NCI-H1105 (cell line): ENCODE results near the gene IL1R1.

Source experiments
- DNase-seq: peaks from one replicate; lab custom pipeline; 2025; lab: John Stamatoyannopoulos, UW

IL1R1 gene

DNA sequence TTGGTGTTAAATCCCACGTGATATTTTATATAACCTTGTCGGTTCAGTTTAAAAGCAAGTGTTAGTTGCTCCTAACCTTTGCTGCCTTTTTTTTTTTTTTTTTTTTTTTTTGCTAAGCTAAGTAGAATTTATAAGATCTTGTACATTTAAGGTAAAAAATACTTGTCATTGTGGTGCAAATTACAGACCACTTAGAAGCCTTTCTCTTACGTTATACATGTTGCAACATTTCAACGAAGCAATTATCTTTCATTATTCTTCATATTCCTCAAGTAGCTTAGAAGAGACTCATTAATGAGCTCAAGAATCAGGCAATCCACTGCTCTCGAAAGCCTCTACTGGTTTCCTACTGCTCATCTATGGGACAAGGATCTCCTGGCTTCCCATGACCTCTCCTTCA is 29.4 kb downstream of the IL1R1 start:
- DNase-seq = no peak

DNA sequence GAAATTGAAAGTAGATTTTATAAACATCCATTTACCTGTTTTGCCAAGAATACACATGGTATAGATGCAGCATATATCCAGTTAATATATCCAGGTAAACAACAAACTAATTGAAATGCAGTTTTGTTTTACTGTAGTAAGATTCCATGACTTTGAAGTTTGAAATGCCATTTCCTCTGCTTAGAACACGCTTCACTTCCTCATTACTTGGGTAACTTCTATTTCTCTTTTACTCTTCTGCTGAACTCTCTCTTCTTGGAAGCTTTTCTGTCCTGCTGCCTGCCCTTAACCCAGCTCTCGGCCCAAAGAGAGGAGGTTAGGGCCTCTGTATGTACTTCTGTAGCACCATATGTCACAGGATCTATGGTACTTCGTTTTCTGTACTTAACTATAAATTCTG is 30.2 kb downstream of the IL1R1 start:
- DNase-seq = no peak

DNA sequence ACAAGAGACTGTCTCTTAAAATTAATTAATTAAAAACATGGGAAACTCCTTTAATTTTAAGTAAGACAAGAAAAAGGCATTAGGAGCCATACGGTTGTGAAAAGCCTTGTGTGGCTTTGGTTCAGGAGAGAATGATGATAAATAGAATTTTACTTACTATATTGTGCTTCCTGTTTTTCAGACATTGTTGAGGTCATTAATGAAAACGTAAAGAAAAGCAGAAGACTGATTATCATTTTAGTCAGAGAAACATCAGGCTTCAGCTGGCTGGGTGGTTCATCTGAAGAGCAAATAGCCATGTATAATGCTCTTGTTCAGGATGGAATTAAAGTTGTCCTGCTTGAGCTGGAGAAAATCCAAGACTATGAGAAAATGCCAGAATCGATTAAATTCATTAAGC is 33.6 kb downstream of the IL1R1 start:
- DNase-seq = no peak

DNA sequence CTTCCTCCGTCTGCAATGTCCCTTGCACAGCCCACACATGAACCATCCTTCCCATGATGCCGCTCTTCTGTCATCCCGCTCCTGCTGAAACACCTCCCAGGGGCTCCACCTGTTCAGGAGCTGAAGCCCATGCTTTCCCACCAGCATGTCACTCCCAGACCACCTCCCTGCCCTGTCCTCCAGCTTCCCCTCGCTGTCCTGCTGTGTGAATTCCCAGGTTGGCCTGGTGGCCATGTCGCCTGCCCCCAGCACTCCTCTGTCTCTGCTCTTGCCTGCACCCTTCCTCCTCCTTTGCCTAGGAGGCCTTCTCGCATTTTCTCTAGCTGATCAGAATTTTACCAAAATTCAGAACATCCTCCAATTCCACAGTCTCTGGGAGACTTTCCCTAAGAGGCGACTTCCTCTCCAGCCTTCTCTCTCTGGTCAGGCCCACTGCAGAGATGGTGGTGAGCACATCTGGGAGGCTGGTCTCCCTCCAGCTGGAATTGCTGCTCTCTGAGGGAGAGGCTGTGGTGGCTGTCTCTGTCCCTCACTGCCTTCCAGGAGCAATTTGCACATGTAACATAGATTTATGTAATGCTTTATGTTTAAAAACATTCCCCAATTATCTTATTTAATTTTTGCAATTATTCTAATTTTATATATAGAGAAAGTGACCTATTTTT is 35.4 kb downstream of the IL1R1 start:
- no peak for DNase-seq

DNA sequence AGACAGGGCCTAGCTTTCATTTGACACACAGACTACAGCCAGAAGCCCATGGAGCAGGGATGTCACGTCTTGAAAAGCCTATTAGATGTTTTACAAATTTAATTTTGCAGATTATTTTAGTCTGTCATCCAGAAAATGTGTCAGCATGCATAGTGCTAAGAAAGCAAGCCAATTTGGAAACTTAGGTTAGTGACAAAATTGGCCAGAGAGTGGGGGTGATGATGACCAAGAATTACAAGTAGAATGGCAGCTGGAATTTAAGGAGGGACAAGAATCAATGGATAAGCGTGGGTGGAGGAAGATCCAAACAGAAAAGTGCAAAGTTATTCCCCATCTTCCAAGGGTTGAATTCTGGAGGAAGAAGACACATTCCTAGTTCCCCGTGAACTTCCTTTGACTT is 36.5 kb downstream of the IL1R1 start:
- no peak for DNase-seq

DNA sequence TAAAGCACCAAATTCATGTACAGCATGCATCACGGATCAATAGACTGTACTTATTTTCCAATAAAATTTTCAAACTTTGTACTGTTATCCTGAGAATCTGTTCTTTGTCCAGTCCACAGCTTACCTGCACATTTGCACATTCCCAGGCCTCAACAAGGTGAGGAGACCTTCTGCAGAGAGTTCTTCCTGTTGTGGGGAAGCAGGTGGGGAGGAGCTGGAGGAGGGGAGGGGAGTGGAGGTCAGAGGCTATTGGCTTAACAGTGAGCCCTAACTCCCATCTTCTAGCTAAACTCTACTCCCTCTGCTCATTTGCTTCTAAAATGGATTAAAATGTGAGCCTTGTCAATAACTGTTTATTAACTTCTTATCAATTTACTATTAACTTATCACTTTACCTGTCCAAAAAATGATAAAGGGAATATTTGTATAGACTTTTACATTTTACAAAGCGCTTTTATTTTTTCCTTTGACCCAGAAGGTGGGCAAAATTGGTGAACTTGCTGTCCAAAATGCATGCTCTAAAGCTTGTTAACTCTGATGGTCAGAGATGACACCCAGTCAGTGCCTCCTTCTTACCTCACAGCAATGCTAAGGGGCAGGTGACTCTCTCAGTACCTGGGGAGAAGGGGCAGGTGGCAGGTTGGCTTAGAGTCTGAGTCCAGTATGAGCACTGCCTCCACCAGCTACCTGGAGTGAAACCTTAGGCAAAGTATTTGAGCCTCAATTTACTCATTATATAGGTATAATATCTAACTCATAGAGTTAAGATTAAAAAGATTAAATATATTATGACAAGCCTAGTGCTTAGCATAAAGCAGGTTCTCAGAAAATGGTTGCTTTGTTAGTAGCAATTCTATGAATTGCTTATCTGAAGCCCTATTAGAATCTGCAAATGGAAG is 37.5 kb downstream of the IL1R1 start:
- no peak for DNase-seq

DNA sequence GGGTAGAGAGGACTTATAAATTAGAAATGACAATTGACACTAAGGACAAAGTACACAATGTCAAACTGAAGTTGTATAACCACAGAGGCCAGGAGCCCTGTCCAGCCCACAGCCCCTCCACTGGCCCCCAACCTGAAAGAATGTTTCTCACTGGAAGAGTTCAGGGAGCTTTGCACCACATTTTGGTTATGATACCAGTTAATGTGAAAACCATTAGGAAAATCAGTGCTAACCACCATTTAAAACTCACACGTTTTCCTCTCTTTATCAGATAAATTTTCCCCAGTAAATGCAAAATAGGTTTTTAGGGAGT is 38.1 kb downstream of the IL1R1 start:
- DNase-seq = no peak

DNA sequence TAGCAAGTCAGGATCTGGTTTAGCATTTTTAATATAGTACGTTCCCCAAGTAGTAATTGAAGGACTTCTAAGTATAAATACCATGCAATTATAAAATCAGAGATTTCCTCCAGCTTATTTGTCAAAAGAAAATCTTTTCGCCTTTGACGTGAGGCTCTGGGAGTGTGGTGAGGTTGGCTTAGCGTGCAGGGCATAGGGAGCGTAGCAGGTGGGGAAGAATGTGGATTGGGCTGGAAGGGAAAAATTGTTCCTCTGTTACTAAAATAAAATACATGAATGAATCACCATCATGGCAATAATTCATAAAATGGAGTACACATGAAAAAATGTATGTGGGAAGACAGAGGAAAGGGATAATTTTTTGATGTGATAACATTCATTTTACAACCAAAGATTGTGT is 38.8 kb downstream of the IL1R1 start:
- DNase-seq = no peak

DNA sequence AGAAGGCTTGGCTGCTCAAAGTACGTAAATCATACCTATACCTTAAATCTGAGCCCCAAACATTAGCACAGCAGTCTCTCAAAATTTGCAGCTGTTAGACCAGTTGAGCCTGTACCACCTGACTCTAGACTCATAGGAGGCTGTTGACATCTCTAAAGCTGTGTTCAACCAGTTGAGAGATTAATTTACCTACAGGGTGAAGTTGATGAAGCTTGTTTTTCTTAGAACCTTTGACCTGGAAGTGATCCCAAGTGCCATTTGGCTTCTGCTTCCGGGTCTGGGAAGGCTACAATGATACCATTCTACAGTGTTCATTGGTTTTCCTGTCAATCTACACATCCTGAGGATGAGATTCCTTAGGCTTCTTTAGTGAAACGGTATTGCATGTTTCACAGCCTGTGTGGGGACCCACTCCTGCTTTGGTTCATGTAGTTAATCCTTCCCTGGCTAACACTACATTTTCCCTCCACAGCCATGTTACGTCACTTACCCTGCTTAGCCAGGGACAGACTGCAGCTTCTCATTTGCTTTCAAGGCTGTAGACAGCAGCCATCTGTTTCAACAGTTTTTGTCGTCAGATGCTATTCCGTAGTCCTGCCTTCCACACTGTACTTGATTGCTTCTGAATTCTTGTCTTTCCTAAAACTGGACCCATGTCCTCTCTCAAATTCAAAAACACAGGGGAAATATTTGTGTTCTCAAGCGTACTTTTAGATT is 39.5 kb downstream of the IL1R1 start:
- DNase-seq = no peak

DNA sequence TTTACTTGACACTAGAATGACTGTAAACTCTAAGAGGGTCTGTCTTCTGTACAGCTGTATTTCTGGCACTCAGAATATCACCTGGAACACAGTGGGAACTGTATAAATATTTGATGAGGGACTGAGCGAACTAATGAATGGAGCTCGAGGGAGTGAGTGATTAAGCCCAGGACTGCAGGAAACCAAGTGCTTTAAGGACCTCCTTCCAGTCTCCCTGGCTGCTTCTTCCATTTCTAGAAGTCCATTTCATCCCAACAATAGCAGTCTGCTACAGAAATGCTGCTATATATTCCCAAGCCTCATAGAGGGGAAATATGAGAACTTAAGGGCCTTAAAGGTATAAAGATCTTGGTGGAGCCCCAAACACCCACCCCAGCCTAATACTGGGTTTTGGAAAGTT is 41.5 kb downstream of the IL1R1 start:
- no peak for DNase-seq

DNA sequence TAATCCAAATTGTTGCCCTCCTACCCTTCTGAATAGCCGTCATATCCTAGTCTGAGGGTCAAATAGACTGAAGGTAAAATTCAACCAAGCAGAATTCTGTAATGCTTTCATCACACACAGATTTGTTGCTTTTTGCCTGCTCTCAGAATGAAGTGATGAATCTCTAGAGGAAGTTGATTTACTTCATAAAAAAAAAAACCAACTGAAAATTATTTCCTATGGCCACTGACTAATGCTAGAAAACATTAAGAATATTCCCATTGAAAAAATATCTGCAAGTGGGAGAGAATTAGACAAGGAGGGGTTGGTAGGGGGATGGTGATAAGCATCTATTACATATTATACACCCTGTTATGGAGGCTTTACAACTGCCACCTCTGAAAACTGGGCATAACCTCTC is 42.0 kb downstream of the IL1R1 start:
- no peak for DNase-seq

DNA sequence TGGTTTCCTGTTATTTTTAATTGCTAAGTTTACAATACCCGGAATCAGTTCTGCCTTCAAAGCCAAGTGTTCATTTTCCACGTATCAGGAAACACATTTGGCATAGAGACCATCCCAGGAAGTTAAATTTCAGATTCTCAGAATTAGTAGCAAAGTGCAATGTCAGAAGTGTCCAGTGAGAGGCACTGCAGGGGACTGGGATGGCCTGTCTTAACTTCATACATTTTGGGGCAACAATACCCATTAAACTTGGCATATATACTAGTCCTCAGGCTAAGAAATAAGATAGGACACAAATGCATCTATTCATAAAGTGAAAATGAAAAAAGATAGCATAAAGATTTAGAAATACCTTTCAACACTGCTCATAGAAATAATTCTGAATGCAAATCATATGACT is 42.8 kb downstream of the IL1R1 start:
- no peak for DNase-seq

DNA sequence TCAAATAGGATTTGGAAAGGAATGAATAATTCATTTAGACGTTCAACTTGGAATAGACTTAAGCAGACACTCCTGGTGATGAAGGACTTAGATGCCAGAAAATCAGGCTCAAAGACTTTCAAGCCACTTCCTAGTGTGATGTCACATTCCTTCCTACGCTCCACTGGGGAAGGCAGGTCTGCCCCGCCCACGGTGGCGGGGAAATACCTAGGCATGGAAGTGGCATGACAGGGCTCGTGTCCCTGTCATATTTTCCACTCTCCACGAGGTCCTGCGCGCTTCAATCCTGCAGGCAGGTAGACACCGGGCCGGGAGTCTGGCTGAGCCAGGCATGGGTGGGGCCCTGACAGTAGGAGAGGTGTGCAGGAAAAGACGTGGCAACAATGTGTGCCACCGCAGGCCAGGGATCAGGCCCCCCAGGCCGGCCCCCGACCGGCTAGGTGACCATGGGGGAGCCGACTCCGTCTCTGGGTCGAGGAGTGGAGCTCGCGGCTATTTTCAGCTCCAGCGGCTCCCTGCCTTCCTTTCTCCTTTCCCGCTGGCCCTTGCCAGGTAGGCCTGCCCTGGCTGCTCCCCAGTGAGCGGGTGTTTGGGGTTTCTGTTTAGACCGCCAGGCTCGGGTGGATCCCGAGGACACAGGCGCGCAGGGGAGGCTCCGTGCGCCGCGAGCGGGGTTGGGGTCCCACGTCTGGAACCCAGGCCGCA is 44.4 kb downstream of the IL1R1 start, which contains the start of gene IL1RL2:
Gene IL1RL2, plus strand, starts transcription at position 233 of the 705 bp plus-strand sequence. CDS start 845 bp downstream, outside the sequence.
- DNase-seq = no peak

DNA sequence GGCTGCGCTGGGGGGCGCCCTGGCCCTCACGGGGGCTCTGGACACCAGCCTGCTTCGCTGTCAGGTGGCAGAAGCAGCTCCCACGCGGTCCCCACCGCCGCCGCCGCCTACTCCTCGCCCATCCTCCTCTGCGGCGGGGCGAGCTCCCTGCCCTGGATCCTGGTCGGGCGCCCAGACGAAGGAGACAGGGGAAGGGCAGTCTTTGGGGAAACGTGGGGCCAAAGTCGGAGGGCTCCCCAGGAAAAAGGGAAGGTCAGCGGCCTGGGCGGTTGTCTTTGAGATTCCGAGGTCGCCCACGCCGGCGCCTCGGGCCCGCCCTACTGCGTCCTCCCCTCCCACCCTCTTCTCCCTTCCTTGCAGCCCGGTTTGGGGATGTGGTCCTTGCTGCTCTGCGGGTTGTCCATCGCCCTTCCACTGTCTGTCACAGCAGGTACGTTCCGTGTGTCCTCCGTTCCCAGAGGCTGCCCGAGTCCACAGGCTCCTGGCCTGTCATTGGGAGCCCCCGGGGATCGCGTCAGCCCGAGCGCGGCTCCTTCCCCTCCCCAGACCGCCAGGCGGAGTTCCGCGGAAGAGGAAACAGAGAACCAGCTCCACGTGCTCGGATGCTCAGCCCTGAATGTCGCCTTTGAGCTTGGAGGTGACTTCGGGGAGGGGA is 45.1 kb downstream of the IL1R1 start:
- no peak for DNase-seq

DNA sequence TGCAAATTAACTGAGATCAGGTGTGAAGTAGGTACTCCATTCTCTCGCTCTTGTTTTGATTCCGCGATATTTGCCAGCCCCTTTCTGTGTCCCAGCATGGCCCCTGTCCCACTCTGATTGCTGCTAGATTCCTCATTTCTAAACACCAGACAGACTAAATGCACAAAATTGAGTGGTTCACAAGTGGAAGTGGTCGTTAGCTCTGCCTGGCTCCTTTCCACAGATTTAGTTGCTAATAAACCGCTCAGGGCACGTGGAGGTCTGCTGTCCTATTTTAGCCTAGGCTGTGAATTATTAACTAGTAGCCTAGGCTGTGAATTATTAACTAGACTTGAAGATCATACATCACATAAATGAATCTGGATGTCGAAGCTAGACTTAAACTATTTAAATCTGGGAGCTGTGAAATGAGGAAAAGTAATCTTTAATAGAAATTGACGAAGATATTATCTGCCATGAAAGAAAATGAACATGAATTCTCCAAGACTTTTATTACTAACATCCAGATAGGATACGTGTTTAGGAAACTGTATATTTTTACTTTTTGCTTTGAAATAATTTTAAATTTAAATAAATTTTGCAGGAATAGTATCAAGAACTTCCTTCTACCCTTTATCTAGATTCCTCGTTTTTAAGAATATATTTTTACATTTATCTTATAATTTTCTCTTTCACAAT is 48.0 kb downstream of the IL1R1 start:
- DNase-seq = no peak

DNA sequence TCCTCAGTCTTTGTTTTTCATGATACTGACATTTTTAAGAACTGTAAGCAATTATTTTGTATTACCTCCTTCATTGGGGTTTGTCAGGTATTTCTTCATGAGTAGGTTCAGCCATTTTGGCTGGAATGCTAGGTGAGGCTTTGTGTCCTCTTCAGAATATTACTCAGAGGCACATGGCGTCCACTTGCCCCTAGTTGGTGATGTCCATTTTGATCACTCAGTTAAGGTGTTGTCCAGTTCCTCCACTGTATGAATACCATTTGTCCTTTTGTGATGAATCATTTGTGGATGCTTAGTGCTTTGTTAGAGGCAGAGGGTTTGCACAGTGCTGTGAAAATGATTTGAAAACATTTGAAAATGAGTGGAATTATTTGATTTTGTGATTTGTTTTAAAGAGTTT is 49.0 kb downstream of the IL1R1 start:
- no peak for DNase-seq

DNA sequence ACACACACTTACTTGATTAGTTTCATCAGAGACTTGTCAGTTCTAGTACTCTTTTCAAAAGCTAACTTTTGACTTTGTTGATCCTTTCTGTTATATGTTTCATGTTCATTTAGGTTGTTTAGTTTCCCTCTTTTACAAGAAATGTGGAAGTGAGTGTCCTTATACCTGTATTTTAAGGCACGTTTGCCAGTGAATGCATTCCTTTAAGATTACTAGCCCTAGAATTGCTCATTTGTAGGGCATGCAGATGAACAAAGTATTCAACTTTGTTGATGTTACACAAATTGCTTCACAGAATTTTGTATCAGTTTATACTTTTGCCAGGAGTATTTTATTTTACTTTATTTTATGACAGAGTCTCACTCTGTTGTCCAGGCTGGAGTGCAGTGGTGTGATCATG is 50.5 kb downstream of the IL1R1 start:
- no peak for DNase-seq

DNA sequence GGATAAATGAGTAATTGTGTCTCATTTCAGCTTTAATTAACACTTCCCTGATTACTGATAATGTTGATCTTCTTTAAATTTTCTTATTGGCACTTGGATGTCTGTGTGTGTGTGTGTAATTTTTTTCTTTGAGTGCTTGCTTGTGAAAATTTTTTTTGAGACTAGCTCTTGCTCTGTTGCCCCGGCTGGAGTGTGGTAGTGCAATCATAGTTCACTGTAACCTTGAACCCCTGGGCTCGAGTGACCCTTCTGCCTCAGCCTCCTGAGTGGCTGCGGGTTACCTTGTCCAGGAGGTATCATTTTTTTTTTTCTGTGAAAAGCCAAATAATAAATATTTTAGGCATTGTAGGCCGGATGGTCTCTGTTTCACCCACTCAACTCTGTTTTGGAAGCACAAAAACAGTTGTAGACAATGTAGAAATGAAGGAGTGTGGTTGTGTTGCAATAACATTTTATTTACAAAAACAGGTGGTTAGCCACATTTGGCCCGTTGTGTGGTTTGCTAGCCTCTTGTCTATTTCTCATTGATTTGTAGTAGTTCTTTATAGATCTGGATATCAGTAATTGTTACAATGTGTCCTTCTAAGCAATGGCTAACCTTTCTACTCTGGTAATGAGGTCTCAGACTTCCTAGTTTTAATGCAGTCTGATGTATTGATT is 52.2 kb downstream of the IL1R1 start:
- no peak for DNase-seq

DNA sequence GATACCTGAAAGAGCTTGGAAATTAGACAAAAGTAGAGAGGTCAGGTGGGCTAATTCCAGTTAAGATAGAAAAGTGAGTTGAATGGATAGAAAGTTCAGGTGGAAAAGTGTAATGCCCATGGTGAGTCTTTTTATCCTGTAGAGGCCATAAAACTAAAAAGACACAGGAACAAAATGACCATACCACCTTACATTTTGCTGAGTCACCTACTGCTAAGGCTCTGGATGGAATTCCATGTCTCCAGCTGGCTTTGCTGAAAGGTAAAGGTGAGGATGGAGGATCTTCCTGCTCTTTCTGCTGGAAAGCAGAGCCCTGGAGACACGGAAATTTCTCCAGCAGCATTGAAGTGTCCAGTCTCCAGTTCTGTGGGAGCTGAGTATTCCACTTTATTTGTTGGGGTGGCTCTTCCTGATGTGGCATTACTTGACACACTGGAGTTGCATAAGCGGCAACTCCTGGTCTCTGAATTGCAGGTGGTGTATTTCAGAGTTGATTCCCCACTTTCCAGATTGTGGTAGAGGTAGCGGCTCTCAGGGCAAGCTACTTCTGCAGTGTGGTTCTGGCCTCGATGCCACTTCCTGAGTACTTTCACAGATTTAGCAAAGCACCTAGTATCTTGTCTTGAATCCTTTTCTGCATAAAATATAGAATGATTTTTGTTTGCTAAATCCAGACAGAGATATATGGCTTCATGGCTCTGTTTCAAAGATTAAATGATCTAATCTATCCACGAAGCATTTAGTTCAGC is 55.0 kb downstream of the IL1R1 start:
- no peak for DNase-seq

DNA sequence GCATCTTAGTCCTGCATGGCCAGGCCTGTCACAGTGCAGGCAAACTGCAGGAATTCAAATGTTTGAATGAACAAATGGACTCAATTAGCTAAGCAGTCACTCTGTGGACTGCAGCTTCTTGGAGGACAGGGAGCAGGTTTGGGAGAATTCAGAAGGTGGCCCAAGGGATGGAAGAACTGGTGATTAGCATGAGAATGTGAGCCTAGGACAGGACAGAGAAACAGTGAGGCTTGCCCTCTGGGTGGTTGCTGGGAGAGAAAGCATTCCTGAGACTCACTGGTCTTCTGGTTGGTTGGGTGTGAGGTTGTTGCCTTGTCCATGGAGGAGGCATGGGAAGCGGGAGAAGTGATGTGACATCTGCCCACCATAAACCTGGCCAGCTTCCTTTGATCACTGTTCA is 58.0 kb downstream of the IL1R1 start:
- no peak for DNase-seq
